Ishikawa (cell line): ENCODE results near the gene MYRIP.

ENCODE experiments used
- EP300 ChIP-seq: IDR thresholded peaks from 2 replicates; pipeline ENCODE4 v1.6.1; 2012; ENCODE audit warnings: borderline replicate concordance
- FOXM1 ChIP-seq: IDR thresholded peaks from 2 replicates; pipeline ENCODE4 v1.6.1; 2012; ENCODE audit warnings: low read depth, borderline replicate concordance
- MAX ChIP-seq: IDR thresholded peaks from 2 replicates; pipeline ENCODE4 v1.6.1; 2012
- TAF1 ChIP-seq: IDR thresholded peaks from 2 replicates; pipeline ENCODE4 v1.6.1; 2012; ENCODE audit warnings: low read depth, mild to moderate bottlenecking
- YY1 ChIP-seq: IDR thresholded peaks from 2 replicates; pipeline ENCODE4 v1.6.1; 2012; ENCODE audit warnings: low read depth

- no peak for TF ChIP-seq EP300
- TF ChIP-seq YY1: no peak
- no peak for TF ChIP-seq MAX
- TF ChIP-seq FOXM1: no peak
- no peak for TF ChIP-seq TAF1
Observed at GRCh38 chr3:39937874-39938273, 128.5 kb downstream of the MYRIP start.
